HL-60 (cell line): Measurements from ENCODE around the gene UHRF2.

ENCODE experiments used
- GABPA ChIP-seq: IDR thresholded peaks from 2 replicates; pipeline ENCODE4 v1.6.1; 2012; ENCODE audit warnings: low read depth
- POLR2AphosphoS5 ChIP-seq: IDR thresholded peaks from 2 replicates; pipeline ENCODE4 v1.6.1; 2012; ENCODE audit warnings: low read depth
- TF ChIP-seq, protein P1 (sequence below): IDR thresholded peaks from one replicate; pipeline ENCODE4 v1.5.1; 2011; ENCODE audit warnings: low read length, control low read depth, inconsistent platforms; ENCODE audit not compliant: insufficient read depth

DNA sequence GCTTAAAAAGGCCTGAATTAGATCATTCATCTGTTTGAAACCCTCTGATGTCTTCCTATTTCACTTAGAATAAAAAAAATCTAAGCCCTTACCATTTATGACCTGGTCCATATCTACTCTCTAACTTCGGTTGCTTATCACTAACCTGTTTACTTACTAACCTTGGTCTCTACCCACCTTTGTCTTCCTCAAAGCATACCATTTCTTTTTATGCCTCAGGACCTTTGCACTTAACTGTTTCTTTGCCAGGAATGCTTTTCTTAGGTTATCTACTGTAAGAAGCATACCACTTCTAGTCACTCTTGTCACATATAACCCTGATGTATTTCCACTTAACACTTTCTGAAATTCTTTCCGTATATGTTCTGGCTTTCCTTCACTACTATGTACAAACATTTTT lies 67.0 kb downstream of the UHRF2 start:
- TF ChIP-seq, protein P1, sequence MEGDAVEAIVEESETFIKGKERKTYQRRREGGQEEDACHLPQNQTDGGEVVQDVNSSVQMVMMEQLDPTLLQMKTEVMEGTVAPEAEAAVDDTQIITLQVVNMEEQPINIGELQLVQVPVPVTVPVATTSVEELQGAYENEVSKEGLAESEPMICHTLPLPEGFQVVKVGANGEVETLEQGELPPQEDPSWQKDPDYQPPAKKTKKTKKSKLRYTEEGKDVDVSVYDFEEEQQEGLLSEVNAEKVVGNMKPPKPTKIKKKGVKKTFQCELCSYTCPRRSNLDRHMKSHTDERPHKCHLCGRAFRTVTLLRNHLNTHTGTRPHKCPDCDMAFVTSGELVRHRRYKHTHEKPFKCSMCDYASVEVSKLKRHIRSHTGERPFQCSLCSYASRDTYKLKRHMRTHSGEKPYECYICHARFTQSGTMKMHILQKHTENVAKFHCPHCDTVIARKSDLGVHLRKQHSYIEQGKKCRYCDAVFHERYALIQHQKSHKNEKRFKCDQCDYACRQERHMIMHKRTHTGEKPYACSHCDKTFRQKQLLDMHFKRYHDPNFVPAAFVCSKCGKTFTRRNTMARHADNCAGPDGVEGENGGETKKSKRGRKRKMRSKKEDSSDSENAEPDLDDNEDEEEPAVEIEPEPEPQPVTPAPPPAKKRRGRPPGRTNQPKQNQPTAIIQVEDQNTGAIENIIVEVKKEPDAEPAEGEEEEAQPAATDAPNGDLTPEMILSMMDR = no peak
- TF ChIP-seq POLR2AphosphoS5 = no peak
- no peak for TF ChIP-seq GABPA
